CD14-positive monocyte (primary cell): ENCODE results near the gene APMAP. TPM values are rescaled to one million over a fixed set of nuclear protein-coding genes. Genes with fewer than 3 reads are reported as not detected.

Source experiments
- DNase-seq, 3 donors: peaks; one replicate each; pipeline ENCODE4 v3.0.0-alpha.2; 2011 to 2022
- H2AFZ ChIP-seq: 2 replicates; pipeline ENCODE4 v1.6.0; 2012; ENCODE audit warnings: mild to moderate bottlenecking, low read depth, low read length, inconsistent platforms; ENCODE audit not compliant: insufficient read depth, poor library complexity, severe bottlenecking
- H3K27ac ChIP-seq, 2 donors: 1 replicate in 1 of 2; 2 replicates in 1 of 2; pipeline ENCODE4 v1.5.1; 2012 to 2013; ENCODE audit warnings: low read length in 2 of 2, control low read depth in 1 of 2, inconsistent platforms in 1 of 2, low read depth in 1 of 2, mild to moderate bottlenecking in 1 of 2
- H3K27me3 ChIP-seq, 2 donors: one replicate each; pipeline versions ENCODE4 v1.6.0 to v1.6.1; 2011 to 2013; ENCODE audit warnings: low read length in 2 of 2; ENCODE audit not compliant: control insufficient read depth in 2 of 2, insufficient read depth in 2 of 2
- H3K36me3 ChIP-seq, 2 donors: replicated peaks in 1 of 2; 1 replicate in 1 of 2; 2 replicates in 1 of 2; pipeline versions ENCODE4 v1.5.1 to v1.6.1; 2012 to 2013; ENCODE audit warnings: low read length in 2 of 2, control low read depth in 1 of 2, inconsistent platforms in 1 of 2, mild to moderate bottlenecking in 1 of 2; ENCODE audit not compliant: insufficient read depth in 2 of 2, control insufficient read depth in 1 of 2
- H3K4me1 ChIP-seq, 2 donors: 1 replicate in 1 of 2; 2 replicates in 1 of 2; pipeline versions ENCODE4 v1.5.1 to v1.6.1; 2012 to 2013; ENCODE audit warnings: low read length in 2 of 2, control low read depth in 1 of 2, inconsistent platforms in 1 of 2, mild to moderate bottlenecking in 1 of 2, moderate library complexity in 1 of 2; ENCODE audit not compliant: insufficient read depth in 2 of 2, control insufficient read depth in 1 of 2
- H3K4me2 ChIP-seq: replicated peaks from 2 replicates; pipeline ENCODE3; 2012; ENCODE audit warnings: low read length, moderate library complexity, mild to moderate bottlenecking; ENCODE audit not compliant: poor library complexity, severe bottlenecking; ENCODE audit errors: extremely low read depth
- H3K4me3 ChIP-seq, 3 experiments: fragments of 200-600 bp in 1 of 3; sonication (generic) in 1 of 3; replicated peaks in 1 of 3; 1 replicate in 2 of 3; 2 replicates in 1 of 3; pipeline ENCODE4 v1.5.1; 2011 to 2013; ENCODE audit warnings: low read length in 3 of 3, mild to moderate bottlenecking in 3 of 3, control low read depth in 2 of 3, low read depth in 2 of 3, inconsistent platforms in 1 of 3, moderate library complexity in 1 of 3
- H3K79me2 ChIP-seq: 2 replicates; pipeline ENCODE4 v1.6.0; 2012; ENCODE audit warnings: mild to moderate bottlenecking, control low read depth, inconsistent platforms, low read length, moderate library complexity; ENCODE audit not compliant: insufficient read depth
- H3K9ac ChIP-seq: 2 replicates; pipeline ENCODE4 v1.6.0; 2017; ENCODE audit warnings: low read length, mild to moderate bottlenecking; ENCODE audit not compliant: insufficient read depth, poor library complexity, severe bottlenecking
- H3K9me3 ChIP-seq, 2 donors: replicated peaks in 1 of 2; 1 replicate in 1 of 2; 2 replicates in 1 of 2; pipeline versions ENCODE4 v1.5.1 to v1.6.1; 2012 to 2013; ENCODE audit warnings: low read length in 2 of 2, control low read depth in 1 of 2; ENCODE audit not compliant: control insufficient read depth in 1 of 2, insufficient read depth in 1 of 2
- H4K20me1 ChIP-seq: 2 replicates; pipeline ENCODE4 v1.6.0; 2012; ENCODE audit warnings: mild to moderate bottlenecking, low read length, control low read depth, moderate library complexity; ENCODE audit not compliant: insufficient read depth
- H3K27ac Mint-ChIP-seq, 7 donors: one replicate each; pipeline ENCODE4 v1.8.0; 2020; ENCODE audit warnings: mild to moderate bottlenecking in 7 of 7, mixed read lengths in 7 of 7, moderate library complexity in 6 of 7, inconsistent platforms in 2 of 7
- H3K27me3 Mint-ChIP-seq, 3 donors: one replicate each; pipeline ENCODE4 v1.8.0; 2021 to 2022; ENCODE audit warnings: low read depth in 3 of 3, mild to moderate bottlenecking in 3 of 3, mixed read lengths in 3 of 3, moderate library complexity in 3 of 3, inconsistent platforms in 1 of 3
- H3K36me3 Mint-ChIP-seq, 2 donors: one replicate each; pipeline ENCODE4 v1.8.0; 2020; ENCODE audit warnings: mixed read lengths in 2 of 2, inconsistent platforms in 1 of 2, mild to moderate bottlenecking in 1 of 2
- H3K4me1 Mint-ChIP-seq: one replicate; pipeline ENCODE4 v1.8.0; 2020; ENCODE audit warnings: mild to moderate bottlenecking, mixed read lengths
- H3K4me3 Mint-ChIP-seq, 2 donors: one replicate each; pipeline ENCODE4 v1.8.0; 2020; ENCODE audit warnings: mild to moderate bottlenecking in 2 of 2, mixed read lengths in 2 of 2, moderate library complexity in 1 of 2
- H3K9me3 Mint-ChIP-seq, 7 donors: one replicate each; pipeline ENCODE4 v1.8.0; 2020 to 2022; ENCODE audit warnings: mixed read lengths in 7 of 7, mild to moderate bottlenecking in 6 of 7, moderate library complexity in 6 of 7, inconsistent platforms in 2 of 7
- CTCF ChIP-seq: fragments of 200-600 bp; IDR thresholded peaks from one replicate; pipeline ENCODE4 v1.8.0; 2022; ENCODE audit warnings: antibody characterized with exemption, mild to moderate bottlenecking
- WGBS: methylation state at CpG from one replicate; pipeline ENCODE4 v1.1.5; 2013; ENCODE audit warnings: missing lambda C conversion rate; ENCODE audit not compliant: insufficient coverage; 5-methylcytosine and 5-hydroxymethylcytosine counted together
- intact Hi-C, 2 donors: fragments of 100-400 bp; cut with micrococcal nuclease; formaldehyde crosslinking; loops; one replicate each; pipeline versions ENCODE4 v1.15.0 to v1.15.1; 2023
- polyA plus RNA-seq, 3 donors: library from polyadenylated mRNA; depleted of rRNA in 1 of 3; unstranded in 2 of 3; stranded (reverse) in 1 of 3; fragments of 300-500 nt in 2 of 3; fragments of >200 nt in 1 of 3; fragmentation: Illumina TruSeq in 2 of 3; gene quantifications; 1 replicate in 2 of 3; 2 replicates in 1 of 3; pipeline ENCODE4 v1.2.3, GENCODE V29; 2012 to 2021

The APMAP gene
- polyA plus RNA-seq, 3 donors, result 26.9 to 74.0 (median 73.2) TPM

GRCh38 chr20:24964506-24964840 is 28.1 kb downstream of the APMAP start:
- H3K4me3 Mint-ChIP-seq, result no peak overlapping the region
- peaks cover 0 to 6% (median 0%) of the 10 kb centered on the region in 3 donors for H3K27me3 Mint-ChIP-seq

GRCh38 chr20:24963672-24964505 is 28.7 kb downstream of the APMAP start:
- Histone ChIP-seq H3K9ac (no peak overlapping the region), H3K4me1 (no peaks in the 10 kb centered on the region), H2AFZ (no peak overlapping the region), H3K79me2 (no peaks in the 10 kb centered on the region), H3K4me2 (no peak overlapping the region), H3K27ac (no peak overlapping the region), H3K27me3 (no peaks in the 10 kb centered on the region), H4K20me1 (no peaks in the 10 kb centered on the region), H3K9me3 (no peaks in the 10 kb centered on the region), H3K4me3 (no peak overlapping the region), H3K36me3 (peaks cover 90 to 100% of the 10 kb centered on the region in 2 donors)
- no peaks in the 10 kb centered on the region for H3K4me1 Mint-ChIP-seq
- TF ChIP-seq CTCF, result no peak
- intact Hi-C loops, result no loop called here
- peaks cover 0 to 6% (median 1%) of the 10 kb centered on the region in 3 donors for H3K27me3 Mint-ChIP-seq
- no peak overlapping the region for H3K27ac Mint-ChIP-seq
- H3K9me3 Mint-ChIP-seq, result no peaks in the 10 kb centered on the region
- no peak overlapping the region for H3K4me3 Mint-ChIP-seq
- peaks cover 95 to 96% of the 10 kb centered on the region in 2 donors for H3K36me3 Mint-ChIP-seq
- no peak for DNase-seq
- WGBS, result 97% methylated on average over 20 of the region's 21 CpGs

More at GRCh38 chr20:24964506-24964840, 28.1 kb downstream of the APMAP start:
- Histone ChIP-seq H3K9me3 (no peaks in the 10 kb centered on the region), H3K9ac (no peak overlapping the region), H3K4me1 (no peaks in the 10 kb centered on the region), H3K36me3 (peaks cover 90 to 100% of the 10 kb centered on the region in 2 donors), H3K4me2 (no peak overlapping the region), H3K4me3 (no peak overlapping the region), H3K27ac (no peak overlapping the region), H4K20me1 (no peaks in the 10 kb centered on the region), H3K79me2 (no peaks in the 10 kb centered on the region), H2AFZ (no peak overlapping the region), H3K27me3 (no peaks in the 10 kb centered on the region)
- intact Hi-C loops, result no loop called here
- Mint-ChIP-seq H3K36me3 (peaks cover 95 to 97% of the 10 kb centered on the region in 2 donors), H3K4me1 (no peaks in the 10 kb centered on the region), H3K27ac (peak overlapping the region in 2 of 7 donors; percentile 14 to 23), H3K9me3 (no peaks in the 10 kb centered on the region)
- WGBS, result 94% methylated on average over 9 of the region's 9 CpGs
- DNase-seq, result no peak
- TF ChIP-seq CTCF, result no peak
